Fibroblast of lung (primary cell): ENCODE data around the gene FYN. TPM values are rescaled to one million over a fixed set of nuclear protein-coding genes. Genes with fewer than 3 reads are reported as not detected.

Experiments
- DNase-seq, 2 donors: peaks; one replicate each; pipeline versions ENCODE4 v3.0.0 to v3.0.0-alpha.2; 2010; ENCODE audit warnings: low read depth in 2 of 2
- H2AFZ ChIP-seq: 2 replicates; pipeline ENCODE4 v1.5.1; 2012; ENCODE audit warnings: low read length, control low read depth, inconsistent platforms
- H3K27ac ChIP-seq: 2 replicates; pipeline ENCODE4 v1.5.1; 2011; ENCODE audit warnings: low read length, control low read depth; ENCODE audit not compliant: insufficient read depth
- H3K27me3 ChIP-seq: 2 replicates; pipeline ENCODE4 v1.5.1; 2011; ENCODE audit warnings: mild to moderate bottlenecking, low read length; ENCODE audit not compliant: control insufficient read depth, insufficient read depth
- H3K36me3 ChIP-seq: 2 replicates; pipeline ENCODE4 v1.5.1; 2011; ENCODE audit warnings: low read length; ENCODE audit not compliant: control insufficient read depth, insufficient read depth
- H3K4me1 ChIP-seq: 2 replicates; pipeline ENCODE4 v1.5.1; 2011; ENCODE audit warnings: low read length; ENCODE audit not compliant: control insufficient read depth, insufficient read depth; ENCODE audit errors: extremely low read depth
- H3K4me2 ChIP-seq: 2 replicates; pipeline ENCODE4 v1.5.1; 2011; ENCODE audit warnings: low read length, control low read depth; ENCODE audit not compliant: insufficient read depth; ENCODE audit errors: extremely low read depth
- H3K4me3 ChIP-seq, 4 experiments: fragments of 200-600 bp in 1 of 4; sonication (generic) in 1 of 4; replicated peaks in 1 of 4; 2 replicates each; pipeline ENCODE4 v1.5.1; 2011 to 2016; ENCODE audit warnings: low read length in 4 of 4, low read depth in 3 of 4, mild to moderate bottlenecking in 3 of 4, control low read depth in 2 of 4, inconsistent platforms in 1 of 4, mixed read lengths in 1 of 4; ENCODE audit not compliant: insufficient read depth in 1 of 4; ENCODE audit errors: control extremely low read depth in 1 of 4
- H3K79me2 ChIP-seq: 2 replicates; pipeline ENCODE4 v1.5.1; 2012; ENCODE audit warnings: mild to moderate bottlenecking, low read length, inconsistent platforms; ENCODE audit not compliant: control insufficient read depth, insufficient read depth
- H3K9ac ChIP-seq: 2 replicates; pipeline ENCODE4 v1.5.1; 2011; ENCODE audit warnings: mild to moderate bottlenecking, low read length, control low read depth; ENCODE audit not compliant: insufficient read depth
- H3K9me3 ChIP-seq: 2 replicates; pipeline ENCODE4 v1.5.1; 2012; ENCODE audit warnings: low read depth, low read length; ENCODE audit not compliant: control insufficient read depth, insufficient read depth
- H4K20me1 ChIP-seq: 2 replicates; pipeline ENCODE4 v1.5.1; 2011; ENCODE audit warnings: low read length; ENCODE audit not compliant: control insufficient read depth, insufficient read depth; ENCODE audit errors: extremely low read depth
- CTCF ChIP-seq, 2 donors: IDR thresholded peaks in 1 of 2; conservative IDR thresholded peaks in 1 of 2; 1 replicate in 1 of 2; 2 replicates in 1 of 2; pipeline ENCODE4 v1.5.1; 2011 to 2012; ENCODE audit warnings: low read length in 2 of 2, control low read depth in 1 of 2, inconsistent platforms in 1 of 2, low read depth in 1 of 2, mild to moderate bottlenecking in 1 of 2
- EZH2 ChIP-seq: IDR thresholded peaks from 2 replicates; pipeline ENCODE4 v1.5.1; 2012; ENCODE audit warnings: low read length, control low read depth, mild to moderate bottlenecking; ENCODE audit errors: missing control alignments
- polyA plus RNA-seq, 2 donors: library from polyadenylated mRNA; depleted of rRNA in 1 of 2; stranded (reverse) in 1 of 2; unstranded in 1 of 2; fragments of >200 nt; gene quantifications; 2 replicates each; pipeline ENCODE4 v1.2.1, GENCODE V29; 2011 to 2012; ENCODE audit warnings: missing spikeins in 1 of 2
- total RNA-seq: library from RNA; depleted of rRNA; stranded (reverse); fragments of >200 nt; gene quantifications from 2 replicates; pipeline ENCODE4 v1.2.1, GENCODE V29; 2014

FYN gene
- total and polyA plus RNA-seq, 2 donors (not counting 1 experiment from before 2014, with no cell fraction given): 64.7 TPM

- Histone ChIP-seq H3K9me3 (no peaks in the 10 kb centered on the region), H3K4me2 (peak overlapping the region; percentile 98), H3K9ac (no peak overlapping the region), H3K36me3 (no peaks in the 10 kb centered on the region), H3K4me1 (peaks cover 10% of the 10 kb centered on the region), H3K27ac (peak overlapping the region; percentile 45), H3K4me3 (peak overlapping the region; percentile 16 to 44 (median 22)), H4K20me1 (no peaks in the 10 kb centered on the region), H3K79me2 (no peaks in the 10 kb centered on the region), H2AFZ (peak overlapping the region; percentile 50), H3K27me3 (no peaks in the 10 kb centered on the region)
- peak; percentile 71 to 87 for DNase-seq
- TF ChIP-seq CTCF (conservative IDR thresholded peaks at IDR 0.05 in 1 of 2, IDR thresholded peaks at IDR 0.05 in 1 of 2; ENCODE audit: low read depth in 1 of 2, low read length in 2 of 2) (no peak), EZH2 (no peak)
These were observed 247.5 kb downstream of the FYN start for GRCh38 chr6:111625461-111626391.

GRCh38 chr6:111625099-111625416 is 248.2 kb downstream of the FYN start:
- Histone ChIP-seq H3K27ac (no peak overlapping the region), H3K9me3 (no peaks in the 10 kb centered on the region), H3K4me1 (peaks cover 10% of the 10 kb centered on the region), H4K20me1 (no peaks in the 10 kb centered on the region), H3K36me3 (no peaks in the 10 kb centered on the region), H3K4me2 (peak overlapping the region; percentile 25), H3K79me2 (no peaks in the 10 kb centered on the region), H2AFZ (no peak overlapping the region), H3K9ac (no peak overlapping the region), H3K27me3 (no peaks in the 10 kb centered on the region), H3K4me3 (no peak overlapping the region)
- no peak for TF ChIP-seq EZH2
- TF ChIP-seq CTCF (conservative IDR thresholded peaks at IDR 0.05 in 1 of 2, IDR thresholded peaks at IDR 0.05 in 1 of 2; ENCODE audit: low read depth in 1 of 2, low read length in 2 of 2): no peak
- no peak for DNase-seq

GRCh38 chr6:111624401-111625098 is 248.7 kb downstream of the FYN start:
- Histone ChIP-seq H2AFZ (no peak overlapping the region), H3K9me3 (no peaks in the 10 kb centered on the region), H3K9ac (no peak overlapping the region), H3K27me3 (no peaks in the 10 kb centered on the region), H3K79me2 (no peaks in the 10 kb centered on the region), H3K27ac (no peak overlapping the region), H3K4me2 (no peak overlapping the region), H3K4me3 (no peak overlapping the region), H3K4me1 (peaks cover 10% of the 10 kb centered on the region), H3K36me3 (no peaks in the 10 kb centered on the region), H4K20me1 (no peaks in the 10 kb centered on the region)
- TF ChIP-seq CTCF (conservative IDR thresholded peaks at IDR 0.05 in 1 of 2, IDR thresholded peaks at IDR 0.05 in 1 of 2; ENCODE audit: low read depth in 1 of 2, low read length in 2 of 2) (no peak), EZH2 (no peak)
- DNase-seq: no peak
